SK-MEL-5 (cell line): ENCODE results near the gene ZXDC. TPM values are rescaled to one million over a fixed set of nuclear protein-coding genes. Genes with fewer than 3 reads are reported as not detected.

ENCODE experiments used
- DNase-seq: peaks from one replicate; pipeline ENCODE4 v3.0.0-alpha.2; 2016; ENCODE audit warnings: low read depth, low spot score
- in situ Hi-C: cut with HindIII; loops from 2 replicates; pipeline ENCODE4 v1.10.0; 2016; ENCODE audit warnings: low sequenced_read_pairs, high pct_unique_total_duplicates, low pct_unique_long_range_greater_than_20kb
- total RNA-seq: library from RNA; depleted of rRNA; stranded (reverse); fragments of >200 nt; shearing (Covaris generic); gene quantifications from 2 replicates; pipeline ENCODE4 v1.2.3, GENCODE V29; 2014

The ZXDC gene
- total RNA-seq, 1 experiment from 2014 or later = 19.0 TPM

DNA sequence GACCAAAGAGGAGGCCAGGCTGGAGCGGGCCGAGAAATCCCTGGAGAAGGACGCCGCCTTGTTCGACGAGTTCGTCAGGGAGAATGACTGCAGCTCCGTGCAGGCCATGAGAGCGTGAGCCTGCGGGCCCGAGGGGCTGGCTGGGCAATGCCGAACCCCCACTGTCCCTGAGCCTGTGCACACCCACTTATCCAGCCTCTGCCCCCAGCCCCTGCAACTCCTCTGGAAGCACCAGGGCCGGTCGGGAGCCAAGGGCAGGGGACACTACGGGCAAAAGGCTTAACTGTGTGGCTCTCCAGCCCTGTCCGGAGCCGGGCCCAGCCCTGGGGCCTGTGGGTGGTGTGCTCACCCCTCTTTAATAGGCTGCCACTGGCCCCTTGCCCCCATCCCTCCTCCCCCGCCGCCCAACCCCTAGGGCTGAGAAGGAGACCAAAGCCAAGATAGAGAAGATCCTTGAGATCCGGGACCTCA is 57.0 kb downstream of the ZXDC start:
- in situ Hi-C loops = no loop called here
- no peak for DNase-seq

DNA sequence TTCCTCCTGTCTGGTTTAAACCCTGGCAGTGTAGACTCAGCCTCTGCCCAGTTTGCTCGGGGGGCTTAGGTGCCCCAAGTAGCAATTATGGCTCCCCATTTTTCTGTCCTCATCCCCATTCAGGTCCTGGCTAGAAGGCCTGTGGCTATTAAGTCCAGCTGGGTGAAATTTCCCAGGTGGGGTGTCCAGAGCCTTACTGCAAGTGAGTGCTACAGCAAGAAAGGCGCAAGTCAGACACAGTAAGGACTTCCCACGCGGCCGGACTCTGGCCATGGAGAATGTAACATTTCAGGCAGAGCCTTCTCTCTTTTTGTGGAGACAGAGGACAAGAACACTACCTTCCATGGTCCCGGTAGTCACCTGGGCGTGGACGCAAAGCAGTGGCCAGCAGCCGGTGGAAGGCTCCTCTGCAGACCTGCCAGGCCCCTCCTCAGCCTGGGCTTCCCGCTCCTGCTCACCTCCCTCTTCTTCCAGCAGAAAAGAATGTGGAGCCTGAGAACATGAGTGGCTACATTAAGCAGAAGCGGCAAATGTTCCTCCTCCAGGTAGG is 57.6 kb downstream of the ZXDC start:
- DNase-seq = no peak

DNA sequence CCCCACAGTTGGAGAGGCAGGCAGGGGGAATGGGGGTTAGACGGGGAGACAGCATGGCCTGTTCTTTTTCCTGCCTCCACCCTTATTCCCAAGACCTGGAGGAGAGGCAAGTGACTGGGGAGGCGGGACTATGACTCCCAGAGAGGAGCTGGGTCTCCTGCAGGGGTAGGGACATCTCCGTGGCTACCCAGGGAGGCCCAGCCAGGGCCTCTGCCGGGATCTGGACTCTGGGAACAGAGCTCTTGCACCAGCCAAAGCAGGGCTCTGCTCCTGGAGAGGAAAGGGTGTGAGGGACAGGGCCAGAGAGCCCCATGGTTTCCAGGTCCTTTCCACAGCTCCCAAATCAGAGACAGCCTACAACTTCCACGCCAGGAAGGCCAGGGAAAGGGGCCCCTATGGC is 58.2 kb downstream of the ZXDC start:
- DNase-seq = no peak
- in situ Hi-C loops = no loop called here

More for the DNA sequence above, 57.6 kb downstream of the ZXDC start:
- in situ Hi-C loops = no loop called here

DNA sequence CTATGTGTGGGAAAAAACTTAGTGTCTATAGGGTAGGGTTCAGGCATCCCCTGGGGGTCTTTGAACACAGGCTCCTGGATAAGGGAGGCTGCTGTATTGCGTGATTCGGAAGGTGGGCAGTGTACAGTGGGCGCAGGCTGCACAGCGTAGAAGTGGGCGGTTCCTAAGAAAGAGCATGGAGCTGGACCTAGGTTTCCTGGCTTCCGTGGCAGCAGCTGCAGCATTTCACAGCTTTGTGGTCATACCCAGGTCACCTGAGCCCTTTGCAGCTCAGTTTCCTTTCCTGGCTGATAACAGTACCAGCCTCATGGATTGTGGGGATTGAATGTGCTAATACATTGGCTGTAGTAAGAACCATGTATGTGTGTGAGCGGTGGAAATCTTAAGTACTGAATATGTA is 58.7 kb downstream of the ZXDC start:
- in situ Hi-C loops = no loop called here
- no peak for DNase-seq

DNA sequence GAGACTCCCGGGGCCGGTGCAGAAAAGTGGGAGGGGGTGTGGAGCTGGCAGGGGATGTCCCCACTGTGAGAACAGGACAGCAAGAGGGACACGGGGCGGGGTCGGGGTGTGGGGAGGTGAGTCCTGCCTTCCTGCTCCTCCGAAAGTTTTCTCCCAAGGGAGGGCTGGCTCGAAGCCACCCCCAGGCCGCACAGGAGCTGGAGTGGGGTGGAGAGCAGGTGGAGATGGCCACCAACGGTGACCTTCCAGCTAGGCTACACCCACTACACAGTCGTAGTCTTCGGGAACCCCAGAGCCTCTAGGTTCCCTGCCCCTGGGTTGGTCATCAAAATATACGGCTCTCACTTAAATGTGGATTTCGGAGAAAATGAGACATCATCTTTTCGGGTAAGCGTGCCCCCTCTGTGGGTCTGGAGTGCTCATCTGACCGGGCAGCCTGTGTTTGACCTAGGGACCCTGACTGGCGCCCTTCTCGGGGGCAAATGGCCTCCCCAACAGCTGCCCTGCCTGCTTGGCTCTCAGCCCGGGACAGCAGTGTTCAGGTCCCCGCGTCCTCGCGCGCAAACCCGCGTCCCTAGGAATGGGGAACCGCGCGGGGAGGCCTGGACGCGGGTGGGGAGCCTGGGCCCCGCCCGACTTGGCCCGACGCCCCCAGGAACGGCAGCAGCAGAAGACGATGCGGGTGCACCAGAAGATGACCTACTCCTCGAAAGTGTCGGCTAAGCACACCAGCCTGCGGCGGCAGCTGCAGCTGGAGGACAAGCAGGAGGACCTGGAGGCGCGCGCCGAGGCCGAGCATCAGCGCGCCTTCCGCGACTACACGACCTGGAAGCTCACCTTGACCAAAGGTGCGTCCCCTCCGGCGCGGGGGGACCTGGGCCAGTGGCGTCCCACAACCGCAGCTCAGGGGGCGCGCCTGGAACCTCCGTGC is 59.8 kb downstream of the ZXDC start:
- DNase-seq = no peak
- in situ Hi-C loops = no loop called here

DNA sequence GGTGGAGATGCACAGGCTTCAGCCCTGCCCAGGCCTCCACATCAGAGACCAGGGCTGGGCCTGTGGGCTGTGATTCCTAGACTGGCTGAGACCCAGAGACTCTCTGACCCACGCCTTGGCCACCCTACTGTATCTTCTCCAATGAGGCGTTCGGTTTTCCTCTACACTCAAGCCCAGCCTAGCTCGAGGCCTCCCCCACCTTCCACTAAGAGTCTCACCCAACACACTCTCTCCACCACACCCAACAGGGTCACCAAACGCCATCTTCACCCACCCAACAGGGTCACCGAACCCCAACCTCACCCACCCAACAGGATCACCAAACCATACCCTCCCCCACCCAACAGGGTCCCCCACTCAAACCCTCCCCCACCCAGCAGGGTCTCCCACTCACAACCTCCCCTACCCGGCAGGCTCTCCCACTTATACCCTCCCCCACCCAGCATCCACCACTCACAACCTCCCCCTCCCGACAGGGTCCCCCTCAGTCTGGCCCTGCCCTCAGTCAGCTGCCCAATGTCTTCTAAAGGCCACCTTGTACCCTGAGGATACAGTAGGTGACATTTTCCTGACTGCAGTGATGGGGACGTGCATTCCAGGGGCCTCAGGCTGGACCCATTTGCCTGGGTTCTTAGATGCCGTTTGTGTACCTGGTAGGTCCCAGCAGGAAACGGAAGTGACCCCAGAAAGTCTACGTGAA is 60.6 kb downstream of the ZXDC start:
- in situ Hi-C loops = no loop called here
- DNase-seq = no peak

DNA sequence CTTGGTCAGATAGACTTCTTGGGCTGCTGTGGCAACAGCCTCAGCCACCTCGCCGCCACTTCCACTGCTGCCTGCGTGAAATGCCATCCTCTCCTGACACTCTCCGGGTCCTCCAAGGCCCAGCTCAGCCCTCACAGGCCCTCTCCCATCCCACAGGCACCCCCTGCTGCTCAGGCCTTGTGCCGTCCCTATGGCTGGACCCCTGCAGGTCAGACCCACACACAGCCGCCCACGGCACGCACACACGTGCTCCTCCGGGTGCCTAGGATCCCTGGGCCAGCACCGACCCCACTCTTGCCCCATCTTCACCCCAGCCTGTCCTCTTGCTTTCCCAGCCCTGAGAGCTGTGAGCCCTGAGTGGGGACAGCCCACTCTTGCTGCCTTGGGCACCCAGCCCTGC is 61.3 kb downstream of the ZXDC start:
- DNase-seq = no peak
- in situ Hi-C loops = no loop called here

DNA sequence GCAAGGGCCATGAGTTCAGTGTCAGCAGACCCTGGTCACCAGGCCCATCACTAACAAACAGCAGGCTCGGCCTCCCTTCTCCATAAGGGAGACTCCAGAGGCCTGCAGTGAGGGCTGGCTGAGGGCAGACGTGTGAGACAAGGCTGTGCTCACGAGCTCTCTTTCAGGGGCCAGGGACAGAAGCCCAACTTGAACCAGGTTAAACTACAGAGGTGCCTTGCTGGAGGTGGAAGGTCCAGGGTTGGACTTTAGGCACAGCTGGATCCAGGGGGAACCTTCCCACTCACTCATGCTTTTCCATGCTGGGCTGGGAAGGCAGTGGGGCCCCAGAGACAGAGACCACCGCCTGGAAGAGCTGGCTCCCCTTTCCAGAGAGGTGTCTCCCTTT is 62.0 kb downstream of the ZXDC start:
- in situ Hi-C loops = no loop called here
- DNase-seq = no peak

DNA sequence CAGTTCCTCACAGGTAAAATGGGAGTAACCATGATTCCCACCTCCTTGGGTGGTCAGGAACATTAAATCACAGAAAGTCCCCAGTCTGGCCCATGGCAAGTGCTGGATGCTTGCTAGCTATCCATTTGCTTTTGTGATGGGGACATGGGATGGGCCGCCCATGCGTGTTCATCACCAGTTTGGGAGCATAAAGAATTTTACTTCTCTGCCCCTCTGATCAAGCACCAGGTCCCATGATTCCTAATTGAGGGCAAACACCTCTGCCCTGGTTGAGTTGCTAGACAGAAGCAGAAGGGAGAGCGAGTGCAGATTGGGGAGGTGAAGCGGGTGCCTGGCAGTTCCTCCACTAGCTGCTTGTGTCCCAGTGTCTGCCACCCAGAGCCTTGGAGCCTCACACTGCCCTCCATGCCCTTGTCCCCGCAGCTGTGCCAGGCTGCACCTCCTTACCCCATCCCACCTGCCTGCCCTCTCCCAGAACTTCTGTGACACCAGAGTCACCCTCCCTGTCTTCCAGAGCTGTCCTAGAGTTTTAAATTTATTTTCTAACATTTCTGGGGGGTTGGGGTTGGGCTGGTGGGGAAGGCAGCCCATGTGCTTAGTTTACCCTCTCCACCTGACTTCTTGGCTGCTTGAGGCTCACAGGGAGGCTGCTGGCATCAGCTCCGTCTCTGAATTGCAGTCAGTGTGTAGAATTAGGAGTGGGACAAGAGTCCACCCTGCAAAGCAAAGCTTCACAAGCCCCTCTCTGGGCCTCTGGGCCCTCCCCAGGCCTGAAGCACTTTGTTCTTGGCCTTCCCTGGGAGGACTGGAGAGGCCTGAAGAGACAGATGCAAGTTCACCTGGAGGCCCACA is 62.6 kb downstream of the ZXDC start:
- no peak for DNase-seq
- in situ Hi-C loops = no loop called here

DNA sequence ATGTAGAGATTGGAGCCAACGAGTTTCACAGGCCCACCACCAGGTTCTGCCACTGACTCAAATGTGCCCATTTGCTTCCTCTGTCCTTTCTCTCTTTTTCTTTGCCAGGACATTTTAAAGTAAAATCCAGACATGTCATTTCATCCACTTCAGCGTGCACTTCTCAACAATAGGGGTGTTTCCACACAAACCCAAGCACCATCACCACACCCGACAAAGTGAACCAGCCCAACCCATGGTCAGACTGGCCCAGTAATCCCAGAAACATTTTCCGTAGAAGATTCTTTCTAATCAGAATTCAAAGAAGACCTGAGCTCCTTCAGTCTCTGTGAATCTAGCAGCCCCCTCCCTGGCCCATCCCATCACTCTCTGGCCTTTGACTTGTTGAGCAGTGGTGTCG is 67.6 kb downstream of the ZXDC start:
- in situ Hi-C loops = no loop called here
- no peak for DNase-seq

DNA sequence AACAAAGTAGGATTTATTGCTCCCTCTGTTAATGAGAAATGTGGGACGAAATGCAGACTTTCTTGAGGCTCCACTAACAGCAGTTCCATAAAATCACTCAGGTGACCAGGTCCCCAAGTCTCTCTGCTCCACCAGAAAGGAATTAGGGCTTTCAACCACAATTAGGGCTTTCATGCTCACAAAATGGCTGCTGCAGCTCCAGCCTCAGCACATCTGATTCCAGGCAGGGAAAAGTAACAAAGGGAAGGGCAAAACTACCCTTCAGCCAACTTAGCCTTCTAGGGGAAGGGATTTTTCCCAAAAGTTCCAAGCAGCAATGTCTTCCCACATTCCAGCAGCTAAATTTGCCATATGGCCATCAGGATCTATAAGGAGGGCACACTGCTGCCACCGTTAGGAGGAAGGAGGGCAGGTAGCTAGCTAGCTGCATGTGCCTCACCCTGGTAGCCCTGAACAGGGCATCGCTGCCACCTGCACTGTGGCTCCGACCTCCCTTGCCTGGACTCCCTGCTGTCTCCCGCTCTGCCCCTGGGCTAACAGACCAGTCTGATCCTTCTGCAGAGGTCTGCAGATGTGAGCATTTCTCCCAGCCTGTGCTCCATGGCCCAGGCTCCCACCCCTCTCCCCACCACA is 68.2 kb downstream of the ZXDC start:
- in situ Hi-C loops = no loop called here
- DNase-seq = no peak

DNA sequence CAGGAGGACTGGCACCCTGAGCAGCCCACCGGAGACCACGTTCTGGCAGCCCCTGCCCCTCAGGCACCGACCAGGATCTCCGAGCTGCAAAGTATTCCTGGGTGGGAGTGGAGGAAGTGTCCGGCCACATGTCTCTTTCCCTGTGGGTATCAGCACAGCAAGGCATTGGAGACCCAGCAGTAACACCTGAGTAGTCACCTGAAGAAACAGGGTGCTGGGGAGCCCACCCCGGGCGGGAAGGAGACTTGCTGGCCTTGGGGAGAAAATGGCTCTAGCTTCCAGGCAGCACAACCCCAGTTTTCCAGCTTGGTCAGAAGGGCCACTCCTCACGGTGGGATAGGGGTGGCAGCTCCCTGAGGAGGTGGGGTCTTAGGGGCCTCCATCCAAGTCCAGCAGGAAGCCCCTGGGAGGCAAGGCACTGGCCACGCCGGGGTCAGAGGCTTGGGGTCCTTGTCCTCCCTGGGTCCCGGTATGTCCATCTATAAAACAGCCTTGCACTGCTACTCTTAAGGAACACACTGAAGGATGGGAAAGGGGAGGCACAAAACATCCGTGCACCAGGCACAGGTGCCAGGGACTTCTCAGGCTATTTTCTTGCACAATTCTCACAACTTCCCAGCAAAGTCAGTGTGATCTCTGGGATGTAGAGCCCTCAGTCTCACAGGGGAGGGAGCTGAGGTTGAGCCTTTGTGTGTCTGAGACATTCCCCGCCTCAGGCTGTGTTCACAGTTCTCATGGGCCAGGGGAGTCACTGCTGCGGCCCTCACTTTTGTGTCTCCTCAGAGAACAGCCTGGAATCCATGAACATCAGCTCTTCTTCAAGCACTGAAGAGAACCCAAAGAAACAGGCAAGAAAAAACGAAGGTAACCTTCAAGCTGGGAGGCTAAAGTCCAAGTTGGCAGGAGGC is 69.0 kb downstream of the ZXDC start:
- in situ Hi-C loops = no loop called here
- no peak for DNase-seq

DNA sequence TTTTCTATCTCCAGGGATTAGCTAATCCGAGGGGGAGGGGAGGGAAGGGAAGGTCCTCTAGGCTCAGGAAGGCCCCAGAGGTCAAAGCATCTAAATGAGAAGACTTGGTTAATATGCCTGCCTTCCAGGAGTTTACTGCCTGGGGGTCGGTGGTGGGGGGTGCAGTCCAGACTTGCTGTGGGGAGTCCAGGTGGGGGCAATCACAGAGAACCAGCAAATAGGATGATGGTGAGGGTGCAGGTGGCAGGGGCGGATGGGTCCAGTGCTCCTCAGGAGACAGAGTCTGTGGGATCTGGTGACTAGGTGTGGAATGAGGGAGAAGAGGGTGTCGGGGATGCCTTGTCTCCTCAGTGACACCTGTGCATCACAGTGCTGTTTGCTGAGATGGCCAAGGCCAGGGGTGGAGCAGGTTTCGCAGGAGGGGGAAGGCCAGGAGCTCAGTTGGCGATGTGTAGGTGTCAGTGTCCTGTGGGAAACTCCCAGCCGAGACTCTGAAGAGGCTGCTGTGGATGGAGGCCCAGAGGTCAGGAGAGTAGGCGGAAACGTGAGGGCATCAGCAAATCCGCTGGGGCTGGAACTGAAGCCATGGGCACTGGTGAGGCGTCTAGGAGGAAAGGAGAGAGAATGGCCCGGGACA is 72.9 kb downstream of the ZXDC start:
- in situ Hi-C loops = no loop called here
- no peak for DNase-seq

DNA sequence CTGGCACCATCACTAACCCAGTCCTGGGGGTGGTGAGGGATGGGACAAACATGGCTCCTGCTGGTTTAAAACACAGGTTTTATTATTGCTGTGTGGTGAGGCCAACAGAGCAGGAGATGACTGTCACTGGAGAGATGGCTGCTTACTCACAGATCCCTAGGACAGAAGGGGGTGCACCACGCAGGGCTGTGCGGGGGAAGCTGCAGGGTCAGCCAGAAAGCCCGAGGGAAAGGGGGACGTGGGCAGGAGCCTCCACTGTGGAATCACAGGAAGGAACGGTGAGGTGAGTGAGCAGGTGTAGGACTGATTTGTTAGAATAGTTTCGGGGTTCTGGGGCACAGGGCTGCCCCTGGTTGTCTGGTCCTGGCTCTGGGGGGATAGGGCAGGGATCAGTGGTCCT is 73.5 kb downstream of the ZXDC start:
- DNase-seq = no peak
- in situ Hi-C loops = no loop called here

DNA sequence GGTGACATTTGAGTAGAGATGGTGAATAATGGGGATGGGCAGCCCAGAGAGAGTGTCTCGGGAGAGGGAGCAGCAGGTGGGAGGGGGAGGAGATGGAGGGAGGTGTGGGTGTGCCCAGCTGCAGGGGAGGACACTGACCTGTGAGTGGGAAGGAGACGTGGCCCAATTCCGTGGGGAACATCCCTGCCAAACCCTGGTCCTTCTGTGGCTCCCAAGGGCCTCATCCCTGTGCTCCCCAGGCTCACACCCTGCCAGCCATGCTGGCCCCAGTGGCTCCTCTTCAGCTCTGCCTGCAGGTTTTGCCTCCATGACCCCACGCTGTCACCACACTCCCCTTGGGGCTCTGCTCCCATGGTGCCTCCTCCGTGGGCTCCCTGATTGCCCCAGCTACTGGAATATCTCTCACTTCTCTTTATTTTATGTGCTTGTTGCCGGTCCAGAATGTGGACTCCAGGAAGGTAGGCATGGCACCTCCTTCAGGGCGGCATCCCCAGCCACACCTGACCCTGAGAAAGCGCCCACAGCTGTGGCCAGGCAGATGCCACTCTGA is 74.0 kb downstream of the ZXDC start:
- DNase-seq = no peak
- in situ Hi-C loops = no loop called here

DNA sequence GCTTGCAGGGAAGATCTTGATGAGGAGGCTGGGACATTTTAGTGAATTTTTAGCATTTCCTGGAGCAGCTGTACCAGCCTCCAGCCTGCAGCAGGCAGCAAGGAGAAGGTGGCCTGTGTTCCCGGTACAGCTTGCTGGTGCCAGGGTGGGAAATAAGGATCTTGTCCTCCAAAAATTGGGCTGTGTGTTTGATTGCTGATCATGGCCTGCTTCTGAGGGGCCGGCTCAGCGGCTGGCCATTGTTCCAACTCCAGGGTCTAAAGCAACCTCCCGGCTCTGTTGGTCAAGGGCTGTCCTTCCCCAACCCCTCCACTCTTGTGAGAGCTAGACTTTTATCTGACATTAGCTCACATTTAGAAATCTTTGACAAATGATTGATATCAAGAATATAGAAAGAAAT is 75.9 kb downstream of the ZXDC start:
- no peak for DNase-seq
- in situ Hi-C loops = loop anchor here (25.0 kb wide), 1 partner anchor 112 kb away; no protein-coding TSS in a partner anchor
